ENCODE results near the gene ATL3. TPM values are rescaled to one million over a fixed set of nuclear protein-coding genes. Genes with fewer than 3 reads are reported as not detected.

Gene ATL3
- total and polyA plus RNA-seq, 2 of the 4 experiments (the other 2 are of a cell fraction), result 19.9 to 131 TPM

DNA sequence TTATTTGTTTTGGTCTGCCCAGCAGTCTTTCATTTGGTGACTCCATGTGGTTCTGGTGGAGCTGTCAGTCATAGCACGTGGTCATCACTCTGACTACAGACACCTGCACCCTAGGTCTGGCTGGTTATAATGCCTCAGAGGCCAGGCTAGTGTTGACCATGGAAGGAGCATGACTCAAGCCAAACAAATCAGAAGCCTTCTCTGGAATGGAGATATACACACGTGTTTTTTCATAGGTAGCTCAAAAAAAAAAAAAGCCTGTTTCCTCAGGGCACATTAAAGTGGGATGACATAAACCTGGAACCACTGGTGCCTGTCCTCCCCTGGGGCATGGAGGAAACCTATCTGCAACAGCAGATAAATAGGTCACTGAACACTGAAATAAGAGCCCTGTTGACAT lies 48.9 kb downstream of the ATL3 start:
- DNase-seq (no peak), ATAC-seq (ENCODE audit: low read depth) (no peak)
- CTCF ChIA-PET, result interaction anchor here (0.8 kb wide), 1 partner anchor 1263 kb away, joined by 4 read pairs; no protein-coding TSS in a partner anchor
- Histone ChIP-seq H3K9me3 (ENCODE audit: control insufficient read depth, insufficient read depth, low read length) (no peaks in the 10 kb centered on the region), H3K79me1 (ENCODE audit: low read depth in 1 of 2, low read length in 2 of 2) (no peaks in the 10 kb centered on the region), H3K14ac (replicated peaks; ENCODE audit: low read depth, low read length) (no peak overlapping the region), H2BK20ac (ENCODE audit: low read depth, low read length) (no peak overlapping the region), H4K5ac (ENCODE audit: low read depth, low read length) (no peak overlapping the region), H3K9ac (ENCODE audit: low read depth, low read length) (no peak overlapping the region), H4K20me1 (ENCODE audit: insufficient read depth, low read length) (no peaks in the 10 kb centered on the region), H2AFZ (replicated peaks; ENCODE audit: low read length, poor library complexity) (no peak overlapping the region), H3K4me1 (ENCODE audit: control insufficient read depth, insufficient read depth, low read length) (no peaks in the 10 kb centered on the region), H2BK15ac (ENCODE audit: low read depth, low read length) (no peak overlapping the region), H3K27me3 (ENCODE audit: control insufficient read depth, insufficient read depth, low read length) (no peaks in the 10 kb centered on the region), H3K4me3 (ENCODE audit: insufficient read depth, low read depth, low read length) (no peak overlapping the region), H2AK9ac (replicated peaks; ENCODE audit: low read depth, low read length, poor library complexity) (no peak overlapping the region), H3K56ac (ENCODE audit: extremely low read depth, insufficient read depth, low read length) (no peak overlapping the region), H2AK5ac (ENCODE audit: low read depth, low read length) (no peak overlapping the region), H2BK5ac (ENCODE audit: low read depth, low read length, poor library complexity, severe bottlenecking) (no peak overlapping the region), H2BK120ac (ENCODE audit: low read depth, low read length) (no peak overlapping the region), H4K8ac (ENCODE audit: low read depth in 2 of 2, low read length in 2 of 2) (no peak overlapping the region), H3K18ac (ENCODE audit: low read depth, low read length) (no peak overlapping the region), H3K4ac (ENCODE audit: low read depth, low read length) (no peak overlapping the region), H3K9me1 (ENCODE audit: insufficient read depth, low read length) (no peaks in the 10 kb centered on the region), H3K4me2 (ENCODE audit: low read depth, low read length) (no peak overlapping the region), H3K36me3 (ENCODE audit: control insufficient read depth, insufficient read depth, low read length) (no peaks in the 10 kb centered on the region; the same call in 1 of the 2 replicates), H3K27ac (ENCODE audit: insufficient read depth, low read length) (no peak overlapping the region), H4K91ac (ENCODE audit: insufficient read depth, low read depth, low read length) (no peak overlapping the region), H3K23ac (ENCODE audit: low read depth, low read length) (no peak overlapping the region)
- in situ Hi-C loops (cut with MboI; ENCODE audit: low sequenced_read_pairs), result no loop called here
- dilution Hi-C loops (cut with HindIII; ENCODE audit: low sequenced_read_pairs, unreplicated experiment), result no loop called here
- no CpG with 5 or more reads among the region's 2 CpGs for WGBS, 2 experiments (ENCODE audit: extremely low coverage in 2 of 2, insufficient read length in 1 of 2)
- no TSS peak for BruUV-seq (replicated peaks)
- TF ChIP-seq MXI1 (IDR thresholded peaks at IDR 0.05; ENCODE audit: borderline replicate concordance, low read depth, low read length), result no peak
- TF ChIP-seq RCOR1 (IDR thresholded peaks at IDR 0.05; ENCODE audit: insufficient replicate concordance, low read length), result no peak
- TF ChIP-seq, protein P1, sequence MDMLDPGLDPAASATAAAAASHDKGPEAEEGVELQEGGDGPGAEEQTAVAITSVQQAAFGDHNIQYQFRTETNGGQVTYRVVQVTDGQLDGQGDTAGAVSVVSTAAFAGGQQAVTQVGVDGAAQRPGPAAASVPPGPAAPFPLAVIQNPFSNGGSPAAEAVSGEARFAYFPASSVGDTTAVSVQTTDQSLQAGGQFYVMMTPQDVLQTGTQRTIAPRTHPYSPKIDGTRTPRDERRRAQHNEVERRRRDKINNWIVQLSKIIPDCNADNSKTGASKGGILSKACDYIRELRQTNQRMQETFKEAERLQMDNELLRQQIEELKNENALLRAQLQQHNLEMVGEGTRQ (IDR thresholded peaks at IDR 0.05; ENCODE audit: low read depth, low read length), result no peak
- TF ChIP-seq MAFK (IDR thresholded peaks at IDR 0.05; ENCODE audit: low read depth, low read length), result no peak
- TF ChIP-seq BHLHE40 (IDR thresholded peaks at IDR 0.05; ENCODE audit: low read depth, low read length), result no peak
- no peak for TF ChIP-seq CEBPB (IDR thresholded peaks at IDR 0.05; ENCODE audit: low read depth, low read length)
- no peak for TF ChIP-seq RAD21 (IDR thresholded peaks at IDR 0.05; ENCODE audit: low read length)
- no peak for TF ChIP-seq SMC3 (IDR thresholded peaks at IDR 0.05; ENCODE audit: low read depth, low read length)
- TF ChIP-seq, protein P2, sequence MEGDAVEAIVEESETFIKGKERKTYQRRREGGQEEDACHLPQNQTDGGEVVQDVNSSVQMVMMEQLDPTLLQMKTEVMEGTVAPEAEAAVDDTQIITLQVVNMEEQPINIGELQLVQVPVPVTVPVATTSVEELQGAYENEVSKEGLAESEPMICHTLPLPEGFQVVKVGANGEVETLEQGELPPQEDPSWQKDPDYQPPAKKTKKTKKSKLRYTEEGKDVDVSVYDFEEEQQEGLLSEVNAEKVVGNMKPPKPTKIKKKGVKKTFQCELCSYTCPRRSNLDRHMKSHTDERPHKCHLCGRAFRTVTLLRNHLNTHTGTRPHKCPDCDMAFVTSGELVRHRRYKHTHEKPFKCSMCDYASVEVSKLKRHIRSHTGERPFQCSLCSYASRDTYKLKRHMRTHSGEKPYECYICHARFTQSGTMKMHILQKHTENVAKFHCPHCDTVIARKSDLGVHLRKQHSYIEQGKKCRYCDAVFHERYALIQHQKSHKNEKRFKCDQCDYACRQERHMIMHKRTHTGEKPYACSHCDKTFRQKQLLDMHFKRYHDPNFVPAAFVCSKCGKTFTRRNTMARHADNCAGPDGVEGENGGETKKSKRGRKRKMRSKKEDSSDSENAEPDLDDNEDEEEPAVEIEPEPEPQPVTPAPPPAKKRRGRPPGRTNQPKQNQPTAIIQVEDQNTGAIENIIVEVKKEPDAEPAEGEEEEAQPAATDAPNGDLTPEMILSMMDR (conservative IDR thresholded peaks at IDR 0.05; ENCODE audit: low read depth, low read length), result no peak
- TF ChIP-seq CHD1 (IDR thresholded peaks at IDR 0.05; ENCODE audit: low read depth, low read length), result no peak
- POLR2A ChIA-PET (ENCODE audit: unreplicated experiment), result no interaction called here
- intact Hi-C loops (cut with micrococcal nuclease), result no loop called here
